Measurements from ENCODE around the gene CEP128. TPM values are rescaled to one million over a fixed set of nuclear protein-coding genes. Genes with fewer than 3 reads are reported as not detected.

Gene CEP128
- polyA plus RNA-seq, 1 of the 3 experiments (the other 2 are of a cell fraction), result 1.2 TPM

- no peak for TF ChIP-seq ELF1 (IDR thresholded peaks at IDR 0.05)
- TF ChIP-seq PBX3 (IDR thresholded peaks at IDR 0.05), result no peak
- no peak for TF ChIP-seq ZBTB33 (IDR thresholded peaks at IDR 0.05; ENCODE audit: borderline replicate concordance, low read depth)
Observed at GRCh38 chr14:80621701-80622100, 319.8 kb downstream of the CEP128 start (continued).

- Histone ChIP-seq H3K4me1 (ENCODE audit: control insufficient read depth in 1 of 2, insufficient read depth in 2 of 2, low read depth in 1 of 2, low read length in 1 of 2) (no peaks in the 10 kb centered on the region; a peak in 1 of 4 replicates), H3K27ac (ENCODE audit: low read depth in 2 of 2, low read length in 1 of 2) (no peak overlapping the region), H3K9ac (no peak overlapping the region), H3K36me3 (replicated peaks in 1 of 2; ENCODE audit: control insufficient read depth in 1 of 2, insufficient read depth in 2 of 2, low read length in 1 of 2) (no peaks in the 10 kb centered on the region), H3K9me3 (no peaks in the 10 kb centered on the region), H3K4me2 (no peak overlapping the region), H4K20me1 (ENCODE audit: insufficient read depth) (no peaks in the 10 kb centered on the region), H3F3A (replicated peaks; ENCODE audit: insufficient read depth) (no peaks in the 10 kb centered on the region), H3K9me2 (0 out of 2 replicates have a peak, but pooled peaks cover 3% of the 10 kb centered on the region), H2AFZ (ENCODE audit: low read depth) (no peak overlapping the region), H3K79me2 (ENCODE audit: insufficient read depth) (no peaks in the 10 kb centered on the region), H3K4me3 (ENCODE audit: low read depth in 2 of 2, low read length in 1 of 2) (no peak overlapping the region), H3K27me3 (ENCODE audit: insufficient read depth) (no peaks in the 10 kb centered on the region)
- CTCF ChIA-PET, result interaction anchor here (0.6 kb wide), 1 partner anchor 1660 kb away, joined by 3 read pairs; no protein-coding TSS in a partner anchor
- no peak for TF ChIP-seq JUND (IDR thresholded peaks at IDR 0.05)
- TF ChIP-seq CHD2 (IDR thresholded peaks at IDR 0.05; ENCODE audit: low read length, partially characterized antibody), result no peak
- no peak for TF ChIP-seq TCF12 (IDR thresholded peaks at IDR 0.05)
- no peak for TF ChIP-seq POLR2AphosphoS5 (IDR thresholded peaks at IDR 0.05; ENCODE audit: low read depth, low read length)
- no peak for TF ChIP-seq USF2 (IDR thresholded peaks at IDR 0.05; ENCODE audit: borderline replicate concordance, low read depth, low read length)
- no peak for TF ChIP-seq CTCF (IDR thresholded peaks at IDR 0.05)
- no peak for TF ChIP-seq TAF1 (IDR thresholded peaks at IDR 0.05; ENCODE audit: borderline replicate concordance, low read depth, low read length)
- no peak for TF ChIP-seq TEAD4 (IDR thresholded peaks at IDR 0.05; ENCODE audit: borderline replicate concordance, insufficient read depth)
- TF ChIP-seq EZH2phosphoT487 (IDR thresholded peaks at IDR 0.05; ENCODE audit: borderline replicate concordance, low read depth), result no peak
- TF ChIP-seq MEF2A (IDR thresholded peaks at IDR 0.05; ENCODE audit: borderline replicate concordance, low read depth), result no peak
- no peak for TF ChIP-seq FOXM1 (IDR thresholded peaks at IDR 0.05; ENCODE audit: low read depth)
- TF ChIP-seq NRF1 (IDR thresholded peaks at IDR 0.05; ENCODE audit: low read depth, low read length), result no peak
- no peak for TF ChIP-seq GABPA (IDR thresholded peaks at IDR 0.05; ENCODE audit: low read depth)
- TF ChIP-seq MAX (IDR thresholded peaks at IDR 0.05; ENCODE audit: low read depth), result no peak
- no peak for TF ChIP-seq EP300 (IDR thresholded peaks at IDR 0.05; ENCODE audit: borderline replicate concordance in 1 of 2, low read depth in 1 of 2, low read length in 1 of 2)
- TF ChIP-seq NFIC (IDR thresholded peaks at IDR 0.05; ENCODE audit: borderline replicate concordance), result no peak
- TF ChIP-seq GATA2 (CRISPR knock-in tag; IDR thresholded peaks at IDR 0.05), result no peak
- TF ChIP-seq REST (IDR thresholded peaks at IDR 0.05; ENCODE audit: low read depth, low read length), result no peak
- TF ChIP-seq FOSL2 (IDR thresholded peaks at IDR 0.05; ENCODE audit: borderline replicate concordance, low read depth), result no peak
- TF ChIP-seq RFX5 (IDR thresholded peaks at IDR 0.05; ENCODE audit: low read length), result no peak
- 96% methylated on average over 1 of the region's 1 CpG for WGBS (ENCODE audit: low lambda C conversion rate)
- DNase-seq, result no peak
- POLR2A ChIA-PET, result no interaction called here
Observed at GRCh38 chr14:80620434-80620833, 321.1 kb downstream of the CEP128 start.

All from SK-N-SH (cell line).